HCT116 (cell line): ENCODE data around the gene CLCN1.

Experiments used
- CEBPB ChIP-seq: IDR thresholded peaks from 2 replicates; pipeline ENCODE4 v1.6.1; 2012; ENCODE audit warnings: low read depth
- JUND ChIP-seq: IDR thresholded peaks from 2 replicates; pipeline ENCODE4 v1.6.1; 2012
- POLR2A ChIP-seq: IDR thresholded peaks from 2 replicates; pipeline ENCODE4 v1.7.0; 2011; ENCODE audit warnings: borderline replicate concordance; ENCODE audit not compliant: insufficient read depth, insufficient read length; ENCODE audit errors: extremely low read depth
- RAD21 ChIP-seq: IDR thresholded peaks from 2 replicates; pipeline ENCODE4 v1.6.1; 2012; ENCODE audit warnings: low read depth, mild to moderate bottlenecking
- SIN3A ChIP-seq: IDR thresholded peaks from 2 replicates; pipeline ENCODE4 v1.6.1; 2012; ENCODE audit warnings: low read depth
- TF ChIP-seq, protein P1 (sequence below): IDR thresholded peaks from 2 replicates; pipeline ENCODE4 v1.6.1; 2012

DNA sequence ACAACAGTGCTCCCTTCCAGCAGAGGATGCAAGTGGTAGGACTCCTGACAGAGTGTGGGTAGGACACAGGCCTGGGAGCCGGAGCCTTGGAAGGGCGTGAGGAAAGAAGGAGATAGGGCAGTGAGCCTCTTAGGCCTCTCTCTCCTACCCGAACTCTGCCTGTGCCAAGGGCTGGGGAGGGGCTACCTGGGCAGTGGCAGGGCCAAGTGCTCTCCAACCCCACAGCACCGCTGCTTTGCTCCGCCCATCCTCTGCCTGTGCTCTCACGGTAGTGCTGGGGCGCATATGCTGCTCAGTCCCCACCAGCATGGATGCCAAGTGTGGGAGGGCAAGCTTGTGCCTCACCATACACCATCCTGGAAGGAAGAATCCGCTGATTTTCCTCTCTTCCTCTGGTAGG is 39.1 kb downstream of the CLCN1 start:
- TF ChIP-seq POLR2A (no peak), JUND (no peak), RAD21 (no peak), CEBPB (no peak), SIN3A (no peak)
- TF ChIP-seq, protein P1, sequence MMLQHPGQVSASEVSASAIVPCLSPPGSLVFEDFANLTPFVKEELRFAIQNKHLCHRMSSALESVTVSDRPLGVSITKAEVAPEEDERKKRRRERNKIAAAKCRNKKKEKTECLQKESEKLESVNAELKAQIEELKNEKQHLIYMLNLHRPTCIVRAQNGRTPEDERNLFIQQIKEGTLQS: no peak
